ENCODE measurements around the gene PKLR.
"Not testable (repeated sequence)": the region's sequence is repeated elsewhere in the genome, so short reads cannot be mapped to it uniquely, and the experiment has no call there.

PKLR gene

GRCh38 chr1:155316922-155317321 lies 15.7 kb upstream of the PKLR start:
- DNase-seq: no peak

- no peak for DNase-seq
Measured at GRCh38 chr1:155313261-155313660, 12.0 kb upstream of the PKLR start.

GRCh38 chr1:155309423-155310021 lies 8.3 kb upstream of the PKLR start:
- no peak for DNase-seq

- DNase-seq: peak; percentile 100
Measured at GRCh38 chr1:155308493-155309422, 7.5 kb upstream of the PKLR start, which contains the start of gene FDPS. FDPS (plus strand) TSS chr1:155308866; CDS start chr1:155309790, 924 bp downstream.

- DNase-seq: peak; percentile 52
Measured at GRCh38 chr1:155307247-155307740, 6.1 kb upstream of the PKLR start.

GRCh38 chr1:155305881-155306391 lies 4.7 kb upstream of the PKLR start:
- DNase-seq: no peak

- DNase-seq: no peak
Measured at GRCh38 chr1:155304558-155305063, 3.4 kb upstream of the PKLR start.

GRCh38 chr1:155300553-155301329 lies 497 bp downstream of the PKLR start:
- no peak for DNase-seq

- DNase-seq: no peak
Measured at GRCh38 chr1:155300024-155300423, 1.2 kb downstream of the PKLR start.

GRCh38 chr1:155297384-155297783 lies 3.9 kb downstream of the PKLR start:
- DNase-seq: no peak

- DNase-seq: no peak
Measured at GRCh38 chr1:155296661-155297060, 4.6 kb downstream of the PKLR start.

GRCh38 chr1:155295942-155296267 lies 5.3 kb downstream of the PKLR start:
- DNase-seq: no peak

GRCh38 chr1:155295183-155295941 lies 5.9 kb downstream of the PKLR start:
- DNase-seq: no peak

GRCh38 chr1:155294520-155295182 lies 6.6 kb downstream of the PKLR start:
- DNase-seq: no peak

GRCh38 chr1:155293086-155293749 lies 8.0 kb downstream of the PKLR start:
- DNase-seq: no peak

GRCh38 chr1:155291006-155291405 lies 10.2 kb downstream of the PKLR start:
- not testable (repeated sequence) for DNase-seq

- DNase-seq: no peak
Measured at GRCh38 chr1:155287987-155288543, 13.2 kb downstream of the PKLR start.

GRCh38 chr1:155286544-155286943 lies 14.7 kb downstream of the PKLR start:
- DNase-seq: no peak

GRCh38 chr1:155285631-155286044 lies 15.6 kb downstream of the PKLR start:
- no peak for DNase-seq

GRCh38 chr1:155285063-155285462 lies 16.2 kb downstream of the PKLR start:
- DNase-seq: no peak

- no peak for DNase-seq
Measured at GRCh38 chr1:155284476-155284875, 16.8 kb downstream of the PKLR start.

All from SHP77 treated with DMSO at 0.1 percent for 48 hours (cell line).